HG03521 (cell line): ENCODE results near the gene BTG3.

Experiments
- ATAC-seq: cut with Tn5 transposase; IDR thresholded peaks from one replicate; pipeline ENCODE4 v1.9.1; 2021; ENCODE audit warnings: mild to moderate bottlenecking, moderate library complexity; ENCODE audit not compliant: unreplicated experiment

BTG3 gene

GRCh38 chr21:17585875-17586450, 26.7 kb downstream of the BTG3 start:
- no peak for ATAC-seq

GRCh38 chr21:17583898-17584297, 28.8 kb downstream of the BTG3 start:
- ATAC-seq, result no peak

GRCh38 chr21:17580319-17580718, 32.4 kb downstream of the BTG3 start:
- ATAC-seq, result no peak

GRCh38 chr21:17578876-17579275, 33.8 kb downstream of the BTG3 start:
- ATAC-seq, result no peak

DNA sequence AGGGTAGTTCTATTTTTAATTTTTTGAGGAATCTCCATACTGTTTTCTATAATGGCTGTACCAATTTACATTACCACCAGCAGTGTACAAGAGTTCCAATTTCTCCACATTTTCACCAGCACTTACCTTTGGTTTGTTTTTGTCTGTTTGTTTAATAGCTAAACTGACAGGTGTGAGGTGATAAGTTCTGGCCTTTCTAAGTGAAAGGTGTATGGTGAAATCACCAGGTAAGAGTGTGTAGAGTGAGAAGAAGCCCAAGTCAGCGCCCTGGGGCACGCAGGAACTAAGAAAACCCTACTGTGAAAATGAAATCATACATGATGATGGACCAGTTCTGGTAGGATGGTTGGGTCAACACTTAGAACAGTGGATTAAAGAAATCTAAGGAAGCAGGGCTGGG, 34.5 kb downstream of the BTG3 start:
- ATAC-seq, result no peak

- ATAC-seq, result no peak
These were observed 35.0 kb downstream of the BTG3 start for GRCh38 chr21:17577701-17578100.

- no peak for ATAC-seq
These were observed 36.4 kb downstream of the BTG3 start for GRCh38 chr21:17576080-17576835.

- no peak for ATAC-seq
These were observed 37.6 kb downstream of the BTG3 start for GRCh38 chr21:17575076-17575475.

DNA sequence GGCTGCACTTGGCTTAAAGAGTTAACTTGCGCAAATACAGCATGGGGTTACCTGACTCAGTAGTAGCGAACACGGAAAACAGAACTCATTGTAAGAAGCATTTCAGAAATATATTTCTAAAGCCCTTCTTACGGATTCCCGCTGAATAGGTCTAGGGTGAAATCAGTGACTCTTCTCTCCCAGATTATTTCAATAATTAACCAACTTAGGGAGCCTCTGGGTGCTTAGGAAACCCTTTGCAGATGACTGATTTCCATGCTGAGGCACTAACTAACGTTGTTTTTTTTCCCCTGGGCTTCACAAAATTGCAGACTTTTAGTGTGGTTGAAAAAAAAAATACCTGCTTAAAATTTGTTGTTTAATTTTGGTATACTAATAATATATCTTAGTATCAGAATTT, 40.3 kb downstream of the BTG3 start:
- no peak for ATAC-seq

GRCh38 chr21:17570786-17571185, 41.9 kb downstream of the BTG3 start:
- ATAC-seq, result no peak

- ATAC-seq, result no peak
These were observed 52.2 kb downstream of the BTG3 start for GRCh38 chr21:17560377-17561025.

- ATAC-seq, result no peak
These were observed 57.8 kb downstream of the BTG3 start for GRCh38 chr21:17554679-17555465.

DNA sequence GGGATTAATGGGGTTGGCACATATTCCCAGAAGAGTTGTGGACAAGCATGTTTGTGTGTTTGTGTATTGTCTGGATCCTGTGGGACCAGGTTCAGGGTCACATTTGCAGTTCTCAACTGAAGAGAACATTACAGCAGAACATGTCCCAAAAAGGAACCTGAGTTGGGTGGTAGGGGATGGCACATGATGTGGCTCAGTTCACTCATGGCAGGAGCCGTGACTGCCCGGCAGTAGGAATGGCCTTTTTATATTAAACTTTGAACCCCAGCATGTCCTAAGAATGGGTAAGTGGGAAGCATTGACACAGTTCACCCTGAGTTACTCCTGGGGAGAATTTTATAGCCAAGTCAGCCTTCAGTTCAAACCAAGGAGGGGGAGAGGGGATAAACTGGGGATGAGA, 58.6 kb downstream of the BTG3 start:
- ATAC-seq, result no peak

DNA sequence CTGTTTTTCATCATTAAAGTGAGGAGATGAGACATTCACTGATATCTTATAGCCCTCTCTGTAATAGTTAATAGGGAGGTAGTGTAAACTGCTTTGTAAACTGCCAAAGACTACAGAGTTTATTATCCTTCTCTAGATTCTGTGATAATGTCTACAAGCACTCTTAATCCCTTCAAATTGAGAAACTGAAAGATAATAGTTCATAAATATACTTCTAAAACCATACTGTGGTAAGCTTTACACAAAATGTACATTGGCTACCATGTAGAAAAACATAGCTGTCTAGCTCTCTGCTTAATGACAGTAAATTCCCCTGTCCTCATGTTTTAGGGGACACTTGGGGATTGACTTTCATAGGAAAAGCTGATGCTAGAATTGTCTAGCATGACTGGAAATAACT, 60.3 kb downstream of the BTG3 start:
- ATAC-seq, result no peak

- ATAC-seq, result no peak
These were observed 61.9 kb downstream of the BTG3 start for GRCh38 chr21:17550671-17551308.

GRCh38 chr21:17548262-17548661, 64.4 kb downstream of the BTG3 start:
- ATAC-seq, result no peak

- ATAC-seq, result no peak
These were observed 67.7 kb downstream of the BTG3 start for GRCh38 chr21:17545007-17545406.
